HG03175 (cell line): ENCODE data around the gene EIF4G3.

ENCODE experiments used
- ATAC-seq: cut with Tn5 transposase; IDR thresholded peaks from one replicate; pipeline ENCODE4 v1.9.1; 2021; ENCODE audit warnings: mild to moderate bottlenecking, moderate library complexity; ENCODE audit not compliant: unreplicated experiment

EIF4G3 gene

DNA sequence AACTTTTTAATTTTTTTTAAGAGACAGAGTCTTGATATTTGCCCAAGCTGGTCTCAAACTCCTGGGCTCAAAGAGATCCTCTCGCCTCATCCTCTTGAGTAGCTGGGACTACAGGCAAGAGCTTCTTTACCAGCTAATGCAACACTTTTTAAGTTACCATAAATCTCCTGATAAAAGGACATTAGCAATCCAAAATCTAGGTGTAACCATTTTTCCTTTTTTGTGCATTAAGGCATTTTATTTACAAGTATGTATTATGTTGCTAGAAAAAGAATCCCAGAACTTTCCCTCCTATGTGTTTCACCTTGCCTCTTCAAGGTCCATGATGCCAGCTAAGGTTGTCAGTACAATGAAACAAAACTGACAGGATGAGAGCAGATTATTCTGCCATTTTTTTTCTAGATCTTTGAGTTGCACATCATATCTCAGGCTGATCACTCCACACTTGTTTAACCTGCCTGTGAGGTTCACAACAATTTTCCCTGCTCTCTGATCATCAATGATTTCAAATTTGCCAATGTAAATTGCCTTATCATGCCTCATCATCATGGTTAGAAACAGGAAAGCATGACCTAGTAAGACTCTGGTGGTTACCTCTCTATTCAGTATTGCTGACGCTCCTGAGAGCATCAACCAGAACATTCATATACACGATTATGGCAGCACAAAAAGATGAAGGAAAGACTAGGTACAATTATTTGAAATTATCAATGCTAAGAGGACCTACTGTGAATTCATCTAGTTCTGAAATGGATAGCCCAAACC, 173.2 kb downstream of the EIF4G3 start:
- no peak for ATAC-seq

DNA sequence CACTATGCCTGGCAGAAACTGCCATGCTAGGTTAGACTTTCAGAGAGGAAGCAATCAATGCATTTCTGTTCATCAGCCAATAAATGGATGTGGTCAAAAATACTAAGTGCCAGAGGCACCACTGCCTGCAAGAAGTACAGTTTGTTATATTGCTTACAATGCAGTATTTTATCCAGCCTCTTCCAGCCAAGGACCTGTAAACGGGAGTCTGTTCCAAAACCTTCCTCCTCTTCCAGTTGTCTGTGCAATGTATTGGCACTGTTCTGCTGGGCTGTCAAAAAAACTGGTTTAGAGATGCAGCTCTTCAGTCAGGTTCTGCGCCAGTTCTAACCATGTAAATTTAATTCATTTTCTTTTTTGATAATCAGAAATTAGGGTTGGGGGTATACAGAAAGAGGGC, 175.7 kb downstream of the EIF4G3 start:
- ATAC-seq = no peak

DNA sequence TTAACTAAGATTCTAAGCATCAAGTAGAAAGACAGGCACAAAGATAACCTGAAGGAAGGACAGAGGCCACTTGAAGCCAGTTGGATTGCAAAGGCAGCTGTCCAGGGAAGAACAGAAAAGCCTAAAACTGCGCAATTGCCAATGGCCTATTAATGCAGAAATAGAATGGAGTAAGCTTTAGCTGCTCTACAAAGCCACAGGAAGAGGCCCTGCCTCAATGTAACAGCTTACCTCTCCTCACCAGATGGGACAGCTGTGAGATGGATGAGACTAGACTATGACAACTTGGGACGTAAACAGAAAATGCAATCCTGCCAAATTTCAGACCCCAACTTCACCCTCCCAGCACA, 176.5 kb downstream of the EIF4G3 start:
- no peak for ATAC-seq

DNA sequence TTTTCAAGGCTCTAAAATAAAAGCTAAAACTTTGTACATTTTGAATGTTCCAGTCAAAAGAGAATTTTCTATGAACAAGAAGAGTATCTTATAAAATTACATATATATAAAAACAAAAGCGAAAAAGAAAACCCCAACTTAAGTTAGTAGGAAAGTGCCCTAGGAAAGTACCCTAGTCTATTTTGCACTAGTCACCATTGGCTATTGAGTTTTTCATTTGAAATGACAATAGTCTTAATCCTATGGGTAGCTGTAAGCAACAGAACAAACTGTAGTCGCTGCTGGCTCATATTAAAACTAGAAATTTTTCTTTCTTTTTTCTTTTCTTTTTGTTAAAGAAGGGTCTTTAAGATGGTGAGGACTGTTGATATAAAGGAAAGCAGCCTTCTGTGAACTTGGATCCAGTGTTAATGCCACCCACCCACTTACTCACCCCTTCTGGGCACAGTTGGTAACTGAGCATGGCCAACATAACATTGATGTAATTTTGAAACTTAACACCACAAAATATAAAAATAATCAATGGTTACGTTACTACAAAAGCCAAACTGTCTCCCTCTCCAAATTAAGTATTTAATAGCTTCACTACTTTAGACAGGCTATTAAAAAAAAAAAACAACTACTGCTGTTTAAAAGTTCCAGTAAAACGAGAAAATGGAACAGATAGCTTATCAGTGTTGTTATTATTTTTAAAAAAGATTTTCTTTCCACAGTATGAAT, 177.0 kb downstream of the EIF4G3 start:
- ATAC-seq = no peak

DNA sequence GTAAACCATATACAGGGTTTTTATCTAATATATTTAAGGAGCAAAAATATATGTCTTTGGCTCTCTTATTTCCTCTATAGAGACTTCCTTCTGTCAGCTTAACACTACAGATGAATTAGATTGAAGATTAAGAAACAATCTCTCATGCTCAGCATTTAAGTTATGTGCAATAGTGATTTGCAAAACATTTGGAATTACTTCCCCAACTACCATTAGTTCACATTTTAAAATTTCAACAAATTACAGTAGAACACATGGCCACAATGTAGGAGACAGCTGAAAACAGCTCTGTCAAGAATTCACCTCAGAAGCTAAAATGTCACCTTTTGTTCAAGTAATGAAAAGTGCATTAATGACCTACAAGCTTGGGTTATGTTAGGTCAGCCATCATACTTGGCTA, 177.9 kb downstream of the EIF4G3 start:
- no peak for ATAC-seq

DNA sequence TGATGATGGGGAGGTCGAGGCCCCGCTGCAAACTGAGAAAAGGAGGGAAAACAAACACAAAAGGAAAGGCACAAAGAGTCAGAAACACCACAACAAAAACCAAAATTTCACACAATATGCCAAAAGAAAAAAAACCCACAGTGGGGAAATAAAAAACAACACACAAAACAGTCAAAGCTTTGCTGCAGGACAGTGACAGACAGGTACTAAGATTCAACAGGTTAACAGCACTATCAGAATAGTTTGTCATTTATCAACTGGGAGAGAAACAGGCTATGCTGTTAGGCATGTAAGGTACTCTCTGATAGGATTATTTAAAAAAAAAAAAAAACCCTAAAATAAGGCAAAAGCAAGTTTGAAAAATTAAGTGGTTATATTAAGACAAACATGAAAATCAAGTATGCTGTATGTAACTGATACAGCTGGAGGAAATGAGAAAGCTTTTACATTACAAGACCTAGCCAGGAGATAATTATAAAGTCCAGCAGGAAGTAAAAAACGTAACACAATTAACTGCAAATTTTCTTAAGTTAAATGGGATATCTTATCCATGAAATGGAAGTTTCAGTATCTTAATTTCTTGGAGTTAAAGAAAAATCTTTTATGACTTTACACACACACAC, 179.0 kb downstream of the EIF4G3 start:
- ATAC-seq = no peak

DNA sequence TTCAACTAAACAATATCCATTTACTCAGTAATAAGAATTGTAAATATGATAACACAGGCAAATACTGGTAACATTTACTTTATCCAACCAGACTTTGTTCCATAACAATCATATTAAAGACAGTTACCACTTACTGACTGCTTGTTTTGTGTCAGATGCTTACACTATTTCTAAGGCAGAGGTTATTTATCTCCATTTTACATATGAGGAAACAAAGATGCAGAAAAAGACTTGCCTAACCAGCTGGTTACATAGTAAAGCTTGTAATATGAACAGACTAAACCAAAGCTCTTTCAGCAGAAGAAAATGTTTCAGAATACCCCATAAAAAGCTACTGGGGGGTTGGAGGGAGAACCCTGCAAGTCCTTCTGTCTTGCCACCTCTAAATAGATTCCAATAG, 180.1 kb downstream of the EIF4G3 start:
- no peak for ATAC-seq

DNA sequence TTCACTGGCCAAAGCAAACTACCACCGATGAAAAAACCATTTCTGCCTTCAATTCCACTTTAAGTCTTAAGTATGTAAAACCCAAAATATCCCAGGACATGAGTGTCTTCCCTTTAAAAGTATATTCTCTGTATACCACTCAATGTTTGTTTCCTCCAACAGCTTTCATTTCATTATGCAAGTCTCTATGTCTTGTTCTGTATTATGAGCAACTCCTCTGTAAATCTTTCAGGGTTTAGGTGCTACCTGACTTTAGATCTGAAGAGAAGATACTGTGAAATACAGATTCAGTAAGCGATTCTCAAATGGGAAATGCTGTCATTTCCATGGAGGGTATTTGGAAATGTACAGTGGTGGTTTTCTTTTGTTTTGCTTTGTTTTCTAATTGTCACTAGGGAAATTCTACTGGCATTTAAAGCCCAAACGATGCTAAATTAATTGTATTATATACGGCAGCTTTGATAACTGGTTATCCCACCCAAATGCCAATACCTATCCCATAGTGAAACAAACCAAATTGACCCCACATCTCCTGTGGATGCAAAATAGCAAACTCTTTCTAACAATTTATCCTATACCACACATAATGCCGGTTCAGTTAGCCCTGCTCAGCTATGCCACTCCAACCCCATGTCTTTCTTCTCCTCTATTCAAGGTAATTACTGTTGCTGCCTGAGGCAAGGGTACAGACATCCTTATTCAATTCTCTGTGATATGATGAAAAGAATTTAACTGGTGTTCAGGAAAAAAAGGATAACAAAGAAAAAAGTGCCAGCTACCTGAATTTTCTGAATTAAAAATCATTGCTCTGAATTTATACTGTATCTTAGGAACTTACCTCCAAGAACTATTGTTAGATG, 182.8 kb downstream of the EIF4G3 start:
- no peak for ATAC-seq

DNA sequence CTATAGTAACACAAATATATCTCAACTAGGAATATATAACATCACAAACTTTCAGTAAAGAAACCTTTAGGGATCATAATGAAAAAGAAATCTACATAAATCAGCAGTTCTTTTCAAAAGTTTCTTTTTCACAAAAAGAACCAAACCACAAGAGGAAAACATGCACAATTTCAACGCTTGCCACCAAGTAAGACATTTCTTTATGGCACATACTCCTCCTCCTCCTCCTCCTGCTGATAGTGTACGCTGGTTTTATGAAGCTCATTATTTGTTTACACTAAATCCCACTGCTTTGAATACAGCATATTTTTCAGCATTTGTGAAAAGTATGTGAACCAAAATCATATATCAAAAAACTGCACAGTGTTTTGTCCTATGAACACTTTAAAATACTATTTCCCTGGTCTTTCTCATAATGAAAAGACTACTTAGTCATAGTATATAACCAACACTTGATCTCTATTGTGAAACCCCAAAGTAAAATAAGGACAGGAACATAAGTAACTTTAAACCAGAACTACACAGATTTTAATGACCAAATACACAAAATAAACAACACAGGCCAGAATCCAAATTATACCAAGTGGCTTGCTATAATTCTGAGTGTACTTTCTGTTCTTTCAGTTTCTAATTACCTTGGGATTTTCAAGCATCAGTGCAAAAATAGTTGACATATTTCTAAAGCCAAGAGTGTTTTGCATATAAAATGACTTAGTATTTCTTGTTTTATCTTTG, 184.2 kb downstream of the EIF4G3 start:
- ATAC-seq = no peak

DNA sequence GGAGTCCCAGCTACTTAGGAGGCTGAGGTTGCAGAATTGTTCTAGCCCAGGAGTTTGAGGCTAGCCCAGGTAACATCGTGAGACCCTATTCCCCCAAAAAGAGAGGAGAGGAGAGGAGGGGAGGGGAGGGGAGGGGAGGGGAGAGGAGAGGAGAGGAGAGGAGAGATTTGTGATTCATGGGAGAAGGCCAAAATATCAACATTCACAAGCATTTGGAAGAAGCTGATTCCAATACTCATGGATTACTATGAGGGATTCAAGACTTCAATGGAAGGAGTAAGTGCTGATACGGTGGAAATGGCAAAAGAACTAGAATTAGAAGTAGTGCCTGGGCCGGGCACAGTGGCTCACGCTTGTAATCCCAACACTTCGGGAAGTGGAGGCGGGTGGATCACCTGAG, 187.8 kb downstream of the EIF4G3 start:
- ATAC-seq = no peak

DNA sequence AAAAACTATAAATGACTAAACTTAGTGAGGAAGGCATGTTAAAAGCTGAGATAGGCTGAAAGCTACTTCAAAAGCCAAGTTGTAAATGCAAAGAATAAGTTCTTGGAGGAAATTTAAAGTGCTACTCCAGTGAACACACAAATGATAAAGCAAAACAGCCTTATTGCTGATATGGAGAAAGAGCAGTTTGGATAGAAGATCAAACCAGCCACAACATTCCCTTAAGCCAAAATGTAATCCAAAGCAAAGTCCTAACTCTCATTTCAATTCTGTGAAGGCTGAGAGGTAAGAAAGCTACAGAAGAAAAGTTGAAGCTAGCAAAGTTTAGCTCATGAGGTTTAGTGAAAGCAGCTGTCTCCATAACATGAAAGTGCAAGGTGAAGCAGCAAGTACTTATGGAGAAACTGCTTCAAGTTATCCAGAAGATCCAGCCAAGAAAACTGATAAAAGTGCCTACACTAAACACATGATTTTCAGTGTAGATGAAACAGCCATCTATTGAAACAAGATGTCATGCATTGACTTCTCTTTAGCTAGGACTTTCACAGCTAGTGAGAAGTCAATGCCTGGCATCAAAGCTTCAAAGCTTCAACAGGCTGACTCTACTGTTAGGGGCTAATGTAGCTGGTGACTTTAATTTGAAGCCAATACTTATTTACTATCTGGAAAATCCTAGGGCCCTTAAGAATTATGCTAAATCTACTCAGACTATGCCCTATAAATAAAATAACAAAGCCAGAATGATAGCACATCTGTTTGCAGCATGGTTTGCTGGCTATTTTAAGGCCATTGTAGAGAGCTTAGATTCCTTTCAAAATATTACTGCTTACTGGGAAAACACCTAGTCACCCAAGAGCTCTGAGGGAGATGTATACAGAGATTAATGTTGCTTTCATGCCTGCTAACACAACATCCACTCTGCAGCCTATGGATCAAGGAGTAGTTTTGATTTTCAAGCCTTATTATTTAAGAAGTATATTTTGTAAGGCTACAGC, 188.6 kb downstream of the EIF4G3 start:
- no peak for ATAC-seq

DNA sequence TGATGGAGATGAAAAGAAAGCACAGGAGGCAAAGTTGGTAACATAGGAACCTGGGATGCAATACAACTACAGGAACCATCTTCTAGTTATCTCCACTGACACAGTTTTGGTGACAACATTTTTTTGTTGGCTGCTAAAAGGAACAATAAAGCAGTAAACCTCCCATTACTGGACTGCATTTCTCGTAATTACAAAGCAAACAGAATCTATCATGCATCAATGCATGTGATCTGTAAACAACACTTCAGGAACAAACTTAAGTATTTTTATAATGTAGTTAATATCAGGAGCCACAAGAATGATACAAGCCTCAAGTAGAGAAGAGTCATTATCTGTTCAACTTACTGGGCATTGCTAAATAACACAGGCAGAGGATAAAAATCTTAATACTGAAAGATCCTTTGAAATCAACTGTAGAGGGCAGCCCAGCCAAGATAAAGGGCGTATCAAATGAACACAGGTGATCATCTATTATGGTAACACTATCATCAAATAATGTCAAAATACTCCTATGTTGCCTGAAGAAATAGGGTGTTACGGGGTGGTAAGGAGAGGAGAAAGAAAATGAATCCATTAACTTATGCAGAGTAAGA, 193.3 kb downstream of the EIF4G3 start:
- no peak for ATAC-seq

DNA sequence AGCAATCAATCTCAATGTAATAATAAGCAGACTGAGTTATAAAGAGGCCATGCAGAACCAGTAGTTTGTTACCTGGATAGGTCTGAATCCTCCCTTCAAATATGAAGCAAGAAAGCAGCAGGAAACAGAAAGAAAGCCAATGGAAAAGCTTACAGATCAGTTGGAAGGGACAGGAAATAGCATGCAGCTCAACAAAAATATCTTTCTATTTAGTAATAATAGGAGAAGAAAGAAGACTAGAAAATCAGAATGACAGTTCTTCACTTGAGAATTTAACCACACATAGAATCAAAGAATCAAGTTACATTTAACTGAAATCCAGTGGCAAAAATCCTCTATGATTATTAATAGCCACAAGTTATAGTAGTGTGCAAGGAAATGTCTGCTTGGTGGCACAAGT, 194.4 kb downstream of the EIF4G3 start:
- no peak for ATAC-seq

DNA sequence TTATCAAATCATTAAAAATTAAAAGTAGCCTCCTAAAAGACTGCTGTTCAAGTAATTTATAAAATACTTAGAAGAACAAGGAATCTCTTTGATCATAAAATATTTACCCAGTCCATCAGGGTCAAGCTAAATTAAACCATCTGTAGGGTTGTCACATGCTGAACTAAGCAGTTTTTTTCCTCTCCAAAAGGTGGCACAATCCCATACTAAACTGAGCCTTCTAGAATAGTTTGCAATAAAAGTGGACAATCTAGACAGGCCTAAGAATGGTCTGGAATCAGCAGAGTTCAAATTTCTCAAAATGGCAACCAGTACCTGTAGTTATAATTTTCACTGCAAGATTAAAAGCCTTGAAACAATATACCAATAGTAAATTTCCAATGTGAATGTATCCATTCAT, 194.8 kb downstream of the EIF4G3 start:
- no peak for ATAC-seq

DNA sequence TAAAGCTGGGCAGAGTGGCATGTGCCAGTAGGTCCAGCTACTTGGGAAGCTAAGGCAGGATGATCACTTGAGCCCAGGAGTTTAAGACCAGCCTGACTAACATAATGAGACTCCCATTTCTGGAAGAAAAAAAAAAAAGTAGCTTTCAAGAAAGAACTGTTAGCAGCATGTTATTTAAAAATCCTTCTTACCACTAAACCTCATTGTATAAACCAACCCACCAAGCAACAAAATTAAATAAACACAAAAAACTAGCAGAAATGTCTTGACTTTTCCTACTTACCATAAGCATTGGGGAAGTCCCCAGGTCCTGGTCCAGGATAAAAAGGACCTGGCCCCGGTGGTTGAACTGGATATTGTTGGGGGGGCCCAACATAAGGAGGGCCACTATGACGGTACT, 196.6 kb downstream of the EIF4G3 start:
- no peak for ATAC-seq

DNA sequence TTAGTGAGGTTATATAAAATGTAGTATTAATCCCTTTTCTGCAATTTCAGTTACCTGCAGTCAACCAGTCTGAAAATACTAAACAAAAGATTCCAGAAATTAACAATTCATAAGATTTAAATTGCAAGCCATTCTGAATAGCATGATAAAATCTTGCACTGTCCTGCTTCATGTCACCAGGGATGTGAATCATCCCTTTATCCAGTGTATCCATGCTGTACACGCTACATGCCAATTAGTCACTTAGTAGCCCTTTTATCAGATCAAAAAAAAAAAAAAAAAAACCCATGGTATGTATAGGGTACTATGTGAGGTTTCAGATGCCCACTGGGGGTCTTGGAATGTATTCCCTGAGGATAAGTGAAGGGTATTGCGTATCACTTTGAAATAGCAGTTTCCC, 198.3 kb downstream of the EIF4G3 start:
- ATAC-seq = no peak

DNA sequence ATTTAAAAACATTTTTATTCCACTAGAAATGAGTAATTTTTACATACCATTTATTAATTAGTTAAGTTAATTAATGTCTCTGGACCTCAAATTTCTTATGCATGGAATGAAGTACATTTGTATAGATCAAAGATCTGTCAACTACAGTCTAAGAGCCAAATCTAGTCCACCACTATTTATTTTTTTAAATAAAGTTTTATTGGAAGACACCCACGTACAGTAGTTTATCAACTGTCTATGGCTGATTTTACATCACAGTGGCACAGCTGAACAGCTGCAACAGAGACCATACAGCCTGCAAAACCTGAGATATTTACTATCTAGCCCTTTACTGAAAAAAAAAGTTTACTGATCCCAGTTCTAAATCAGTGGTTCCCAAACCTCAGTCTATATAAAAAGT, 201.0 kb downstream of the EIF4G3 start:
- ATAC-seq = no peak

DNA sequence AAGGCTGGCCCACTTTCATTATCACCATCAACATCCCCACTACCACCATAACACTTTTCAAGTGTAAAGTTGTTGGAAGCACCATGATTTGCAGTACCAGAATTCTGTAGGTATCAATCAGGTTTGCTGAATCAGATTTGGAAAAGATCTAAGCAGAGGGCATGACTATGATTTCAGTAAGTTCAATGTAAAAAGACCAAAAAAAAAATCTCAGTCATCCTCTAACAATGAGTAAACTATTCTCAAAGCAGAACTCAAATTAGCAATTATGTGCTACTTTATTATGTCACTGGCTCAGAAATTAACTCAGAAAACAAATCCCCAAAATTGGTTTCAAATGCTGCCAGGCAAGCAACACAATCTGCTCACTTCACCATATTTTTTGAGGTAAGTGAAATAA, 201.7 kb downstream of the EIF4G3 start:
- ATAC-seq = no peak

DNA sequence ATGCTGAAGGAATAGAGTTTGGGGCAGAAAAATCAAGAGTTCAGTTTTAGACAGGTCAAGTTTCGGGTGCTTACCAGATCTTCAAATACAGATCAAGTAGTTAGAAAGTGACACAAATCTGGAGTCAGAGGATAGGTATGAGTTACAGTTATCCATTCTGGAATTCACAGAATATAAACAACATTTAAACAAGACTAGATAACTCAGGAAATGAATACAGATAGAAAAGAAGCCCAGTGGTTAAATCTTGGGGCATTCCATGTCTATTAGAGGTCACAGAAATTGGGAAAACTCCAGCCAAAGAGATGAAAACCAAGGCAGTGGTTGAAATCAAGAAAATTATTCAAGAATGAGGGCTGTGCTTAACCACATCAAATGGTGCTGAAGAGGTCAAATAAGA, 202.6 kb downstream of the EIF4G3 start:
- no peak for ATAC-seq
